HG03442 (cell line): Measurements from ENCODE around the gene TOX3.

Experiments
- ATAC-seq: cut with Tn5 transposase; IDR thresholded peaks from one replicate; pipeline ENCODE4 v1.9.1; 2021; ENCODE audit warnings: mild to moderate bottlenecking, moderate library complexity; ENCODE audit not compliant: unreplicated experiment

TOX3 gene

DNA sequence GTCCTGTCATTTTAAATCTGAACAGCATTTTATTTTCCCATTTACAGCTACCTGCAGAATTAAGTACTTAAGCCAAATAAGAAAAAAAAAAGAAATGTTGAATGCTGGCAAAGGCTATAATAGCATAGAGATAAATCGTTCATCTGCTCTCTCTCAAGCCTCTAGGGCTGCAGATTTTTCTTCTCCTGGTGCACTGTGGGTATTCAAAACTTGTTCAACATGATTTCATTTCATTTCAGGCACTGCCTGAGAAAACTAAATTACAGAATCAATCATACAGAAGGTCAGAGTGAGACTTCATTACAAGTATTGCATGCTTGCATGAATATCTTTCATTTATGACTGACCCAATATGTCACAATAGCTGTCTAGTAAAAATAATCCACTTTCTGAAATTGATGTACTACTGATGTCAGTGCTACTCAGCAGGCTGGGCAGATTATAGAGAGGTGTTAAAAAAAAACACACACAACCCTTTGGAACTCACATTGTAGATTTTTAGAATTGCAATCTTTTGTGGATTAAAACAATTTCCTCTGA lies 86.2 kb downstream of the TOX3 start:
- no peak for ATAC-seq

DNA sequence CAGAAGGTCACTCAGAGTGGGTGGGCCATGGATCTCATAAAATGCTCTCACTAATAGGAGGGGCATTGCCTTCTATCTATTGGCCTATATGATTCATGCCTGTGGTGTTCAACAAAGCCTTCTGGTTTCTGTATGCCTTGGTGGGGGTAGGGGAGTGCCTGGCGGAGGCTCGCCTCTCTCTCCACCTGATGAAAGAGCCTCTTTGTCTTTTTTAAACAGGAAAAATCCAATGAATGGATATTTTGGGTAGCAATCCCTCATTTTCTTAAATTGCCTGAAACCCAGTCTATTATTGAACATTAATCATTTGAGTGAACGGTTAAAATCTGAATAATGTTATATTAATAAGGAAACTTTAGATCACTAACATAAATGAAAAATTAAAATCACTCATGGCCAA lies 90.6 kb downstream of the TOX3 start:
- ATAC-seq: no peak

DNA sequence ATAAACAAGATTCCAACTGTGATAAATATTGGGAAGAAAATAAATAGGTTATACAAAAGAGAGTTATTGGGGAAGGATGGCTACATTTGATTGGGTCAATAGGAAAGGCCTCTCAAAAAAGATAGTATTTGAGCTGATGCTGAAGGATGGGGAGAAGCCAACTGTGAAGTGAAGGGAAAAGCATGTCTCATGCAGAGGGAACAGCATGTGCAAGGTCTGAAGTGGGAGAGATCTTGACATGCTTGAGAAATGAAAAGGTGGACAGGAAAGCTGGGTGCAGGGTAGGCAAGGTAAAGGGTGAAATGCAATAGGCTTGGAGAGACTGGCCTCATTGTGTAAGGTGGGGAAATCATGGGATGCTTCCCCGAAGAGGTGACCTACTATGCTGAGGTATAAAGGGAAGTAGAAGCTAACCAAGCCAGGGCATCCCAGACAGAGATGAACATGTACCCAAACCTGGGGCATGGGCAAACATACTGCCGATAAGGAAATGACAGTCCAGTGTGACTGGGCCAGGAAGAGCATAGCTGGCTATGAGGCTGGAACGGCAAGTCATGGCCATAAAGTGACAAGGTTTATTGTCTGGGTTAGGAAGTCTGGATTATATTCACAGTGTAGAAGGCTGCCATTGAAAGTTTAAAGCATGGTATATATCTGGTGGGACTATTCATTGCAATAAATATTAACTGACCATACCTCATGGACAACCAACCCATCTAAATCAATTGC lies 91.2 kb downstream of the TOX3 start:
- ATAC-seq: no peak

DNA sequence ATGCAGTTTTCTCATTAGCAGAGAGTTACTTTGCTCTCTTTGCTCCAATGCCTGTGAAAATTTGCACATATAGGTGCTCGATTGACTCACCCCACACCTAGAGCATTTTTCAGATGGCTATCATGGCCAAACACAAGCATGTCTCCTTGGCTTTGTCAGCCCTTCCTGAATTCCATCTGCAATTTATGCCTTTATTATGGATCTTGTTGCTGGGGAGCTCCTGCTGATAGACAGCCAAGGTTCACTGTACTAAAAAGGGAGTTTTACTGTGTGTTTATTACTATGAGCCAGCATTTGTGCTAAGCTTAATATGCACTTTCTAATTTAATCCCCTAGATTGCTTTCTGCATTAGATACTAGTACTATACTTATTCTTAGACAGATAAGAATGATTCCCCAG lies 93.3 kb downstream of the TOX3 start:
- no peak for ATAC-seq

DNA sequence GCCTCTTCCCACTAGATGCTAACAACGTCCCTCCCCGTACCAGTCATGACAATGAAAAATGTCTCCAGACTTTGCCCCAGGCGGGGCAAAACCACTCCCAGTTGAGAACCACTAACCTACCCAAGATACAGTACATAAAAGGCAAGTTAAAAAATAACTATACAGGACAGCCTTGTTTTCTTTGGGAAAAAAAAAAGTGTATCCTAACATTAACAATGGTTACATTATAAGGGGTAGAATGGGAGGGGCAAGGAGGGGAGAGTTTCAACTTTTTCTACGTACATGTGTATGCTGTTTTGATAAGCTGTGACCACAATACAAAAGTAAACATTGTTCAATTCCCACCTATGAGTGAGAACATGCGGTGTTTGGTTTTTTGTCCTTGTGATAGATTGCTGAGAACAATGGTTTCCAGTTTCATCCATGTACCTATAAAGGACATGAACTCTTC lies 94.9 kb downstream of the TOX3 start:
- ATAC-seq: no peak

DNA sequence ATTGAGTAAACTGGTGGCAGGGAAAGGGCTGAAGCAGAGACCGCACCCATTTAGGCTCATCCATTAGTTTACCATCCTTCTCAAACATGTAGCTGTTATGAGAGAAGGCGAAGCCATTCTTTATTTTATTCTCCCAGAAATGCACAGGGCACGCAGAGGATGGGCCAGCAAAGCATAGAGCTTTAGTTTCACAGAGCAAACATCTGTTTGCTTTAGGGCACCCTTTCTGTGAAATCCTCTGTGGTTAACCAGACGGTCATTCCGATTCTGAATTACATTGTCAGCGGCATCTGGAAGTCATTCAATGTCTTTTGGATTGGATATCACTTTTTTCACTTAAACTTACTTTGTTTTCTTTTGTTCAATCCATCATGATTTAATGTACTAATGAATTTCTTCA lies 96.0 kb downstream of the TOX3 start:
- no peak for ATAC-seq

DNA sequence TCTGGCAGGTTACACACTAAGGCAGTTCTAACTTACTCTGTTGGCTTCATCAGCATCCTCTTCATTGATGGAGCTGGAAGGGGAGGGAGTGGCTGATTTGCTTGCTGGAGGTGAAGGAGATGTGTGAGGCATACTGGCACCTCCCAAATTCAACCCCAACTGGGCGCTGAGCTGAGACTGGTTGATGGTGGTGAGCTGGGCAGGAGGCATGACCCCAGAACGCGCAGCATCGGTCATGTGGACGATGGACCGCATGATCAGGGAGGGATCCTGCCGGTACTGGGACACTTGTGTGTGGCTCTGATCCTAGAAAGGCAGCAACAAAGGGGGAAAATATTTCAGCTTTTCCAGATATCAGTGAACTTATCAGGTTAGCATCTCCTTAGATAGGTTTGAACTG lies 96.7 kb downstream of the TOX3 start:
- no peak for ATAC-seq

DNA sequence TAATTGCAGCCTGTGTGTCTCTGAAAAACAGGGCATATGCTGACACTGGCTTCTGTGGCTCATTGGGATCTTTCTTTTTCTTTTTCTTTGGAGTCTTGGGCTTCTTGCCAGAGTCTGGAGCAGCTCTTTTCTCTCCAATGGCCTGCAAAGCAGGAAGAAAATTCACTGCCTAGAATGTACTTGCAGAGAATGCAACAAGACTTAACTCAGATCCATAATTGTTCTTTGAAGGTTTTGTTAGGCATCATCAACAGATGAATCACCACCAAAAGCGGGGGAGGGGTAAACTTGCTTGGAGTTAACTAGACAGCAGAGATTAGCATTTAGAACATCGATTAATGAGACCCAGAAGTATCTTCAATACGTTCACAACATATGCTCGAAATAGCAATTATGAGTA lies 100.9 kb downstream of the TOX3 start:
- ATAC-seq: no peak

DNA sequence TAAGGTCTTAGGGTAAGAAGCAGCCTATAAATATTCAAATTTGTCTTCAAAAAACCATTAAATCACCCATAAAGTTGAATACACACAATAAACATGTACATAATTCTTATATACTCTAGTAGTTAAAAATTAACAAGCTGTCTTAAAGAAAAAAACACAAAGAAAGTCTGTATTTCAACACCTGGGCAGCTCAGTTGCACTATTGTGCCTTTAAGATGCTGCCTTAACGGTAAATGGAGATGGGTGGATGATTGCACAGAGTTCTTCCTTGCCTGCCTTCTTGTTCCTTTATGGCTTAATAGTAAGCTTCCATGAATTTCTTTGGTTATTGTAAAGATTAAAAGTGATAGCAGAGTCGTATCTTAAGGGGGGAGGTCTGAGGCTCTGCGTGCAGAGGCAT lies 105.1 kb downstream of the TOX3 start:
- ATAC-seq: no peak

DNA sequence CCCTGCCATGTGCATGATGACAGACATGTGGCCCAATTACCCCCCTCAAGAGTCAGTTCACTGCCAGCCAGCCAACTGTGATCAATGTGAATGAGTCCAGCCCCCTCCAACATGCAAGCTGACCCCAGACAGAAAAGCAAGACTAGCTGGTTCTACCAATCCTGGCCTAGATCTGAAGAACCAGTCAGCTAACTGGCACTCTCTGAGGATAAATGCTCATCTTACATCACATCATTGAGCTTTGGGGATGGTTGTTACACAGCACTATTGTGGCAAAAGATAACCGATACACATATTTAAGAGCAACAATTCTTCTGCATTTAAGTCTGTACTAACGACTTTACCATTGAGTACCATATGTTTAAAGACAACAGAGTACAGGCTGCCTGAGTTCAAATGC lies 106.7 kb downstream of the TOX3 start:
- no peak for ATAC-seq

DNA sequence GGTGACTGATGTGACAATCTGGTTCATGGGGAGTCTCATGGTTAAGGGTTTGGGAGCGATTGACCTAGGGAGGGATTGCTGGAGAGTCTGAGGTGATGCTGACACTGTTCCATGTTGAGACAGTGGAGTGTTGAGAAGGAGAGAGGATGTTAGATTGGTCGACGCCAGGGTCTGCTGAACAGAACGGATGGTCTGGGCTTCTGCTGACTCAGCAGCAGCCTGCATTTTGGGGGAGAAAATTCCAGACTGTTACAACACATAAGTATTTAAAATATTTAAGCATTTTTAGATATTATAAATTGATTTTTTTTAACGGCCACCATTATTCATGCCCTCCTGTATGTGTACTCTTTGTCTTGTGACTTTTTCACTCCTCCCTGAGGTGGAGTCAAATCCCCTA lies 107.2 kb downstream of the TOX3 start:
- no peak for ATAC-seq

DNA sequence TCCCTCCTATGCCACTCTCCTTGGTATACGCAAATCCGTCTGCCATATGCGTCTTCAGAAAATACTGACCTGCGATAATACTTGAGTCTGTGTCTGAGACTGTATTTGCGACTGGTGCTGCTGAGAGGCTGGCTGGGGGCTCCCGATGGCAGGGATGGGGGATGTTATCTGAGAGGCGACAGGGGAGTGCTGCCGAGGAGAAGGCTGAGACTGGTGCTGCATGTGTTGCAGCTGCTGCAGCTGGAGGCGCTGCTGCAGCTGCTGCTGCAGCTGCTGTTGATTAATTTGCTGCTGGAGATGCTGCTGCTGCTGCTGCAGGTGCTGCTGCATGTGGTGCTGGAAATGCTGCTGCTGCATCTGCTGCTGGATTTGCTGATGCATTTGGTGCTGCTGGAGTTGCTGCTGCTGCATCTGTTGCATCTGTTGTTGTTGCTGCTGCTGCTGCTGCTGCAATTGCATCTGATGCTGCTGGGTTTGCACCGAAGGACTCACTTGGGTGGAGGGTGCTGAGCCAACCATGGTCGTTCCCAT lies 107.7 kb downstream of the TOX3 start:
- ATAC-seq: no peak

DNA sequence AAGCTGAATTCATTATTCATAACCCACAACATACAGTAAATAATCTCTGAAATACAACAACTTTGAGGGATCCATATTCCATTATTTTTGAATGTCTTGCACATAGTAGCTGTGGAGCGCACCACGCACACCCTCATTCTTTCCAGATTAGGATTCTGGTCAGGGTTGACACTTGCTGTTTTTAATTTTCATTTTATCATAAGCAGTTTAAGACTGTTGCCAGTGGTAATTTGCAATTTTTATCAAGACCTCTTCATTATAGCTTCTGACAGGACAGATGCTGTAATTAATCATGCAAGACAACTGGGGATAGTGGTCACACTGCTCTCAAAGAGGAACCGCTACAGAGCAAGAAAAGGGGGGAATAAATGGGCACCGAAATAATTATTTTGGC lies 109.7 kb downstream of the TOX3 start:
- ATAC-seq: no peak

DNA sequence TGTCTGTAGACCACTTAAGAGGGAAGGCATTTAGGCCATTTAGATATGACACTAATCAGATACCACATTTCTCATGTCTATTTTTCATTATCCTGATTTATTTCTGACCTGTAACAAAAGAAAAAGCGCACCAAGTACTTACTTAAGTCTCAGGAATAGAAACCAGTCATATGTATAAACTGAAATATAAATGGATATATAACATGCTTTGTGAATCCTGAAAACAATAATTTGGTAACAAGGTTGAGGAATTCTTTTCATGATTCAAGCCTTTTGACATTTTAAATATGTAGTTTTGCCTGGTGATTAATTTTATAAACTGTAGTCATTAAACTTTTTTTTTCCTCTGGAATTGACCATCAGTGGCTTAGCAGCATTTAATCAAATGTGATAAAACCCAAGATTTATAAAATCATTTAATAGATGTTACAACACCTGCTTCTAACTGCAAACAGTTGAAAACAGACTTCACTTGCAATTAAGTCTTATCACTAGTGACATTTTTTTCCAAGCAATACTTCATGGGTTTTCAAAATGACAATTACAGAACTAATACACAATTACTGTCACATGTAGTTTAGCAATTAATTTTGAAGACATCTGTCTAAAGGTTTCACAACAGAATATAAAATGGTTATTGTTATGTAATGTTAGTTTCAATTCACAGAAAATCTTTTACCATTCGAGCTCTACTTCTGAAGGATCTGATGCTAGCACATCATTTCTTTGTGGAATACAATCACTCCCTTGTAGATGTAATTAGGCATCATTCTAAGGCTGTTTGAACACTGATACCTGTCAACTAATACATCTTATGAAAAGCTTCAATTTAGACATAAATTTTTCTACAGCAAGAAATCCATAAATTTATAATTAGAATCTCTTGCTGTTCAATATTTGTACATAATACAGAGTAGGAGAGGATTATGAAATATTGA lies 110.3 kb downstream of the TOX3 start:
- no peak for ATAC-seq

DNA sequence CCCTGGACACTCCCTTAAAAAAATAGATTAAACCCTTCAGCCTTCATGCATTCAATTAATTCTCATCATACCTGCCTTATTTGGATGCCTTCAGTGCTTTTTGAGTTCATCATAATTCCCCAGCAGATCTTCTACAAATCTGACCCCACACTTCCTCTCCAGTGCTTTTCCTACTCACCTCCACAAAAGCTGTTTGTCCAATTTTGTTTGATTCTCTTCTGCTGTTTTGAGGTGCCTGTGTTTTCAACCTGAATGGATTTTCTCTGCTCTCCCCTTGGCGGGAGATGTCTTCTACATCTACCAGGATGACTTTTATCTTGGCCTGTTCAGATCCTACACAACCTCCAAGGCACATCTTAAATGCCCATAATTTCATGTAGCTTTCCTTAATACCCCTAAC lies 112.7 kb downstream of the TOX3 start:
- ATAC-seq: no peak

DNA sequence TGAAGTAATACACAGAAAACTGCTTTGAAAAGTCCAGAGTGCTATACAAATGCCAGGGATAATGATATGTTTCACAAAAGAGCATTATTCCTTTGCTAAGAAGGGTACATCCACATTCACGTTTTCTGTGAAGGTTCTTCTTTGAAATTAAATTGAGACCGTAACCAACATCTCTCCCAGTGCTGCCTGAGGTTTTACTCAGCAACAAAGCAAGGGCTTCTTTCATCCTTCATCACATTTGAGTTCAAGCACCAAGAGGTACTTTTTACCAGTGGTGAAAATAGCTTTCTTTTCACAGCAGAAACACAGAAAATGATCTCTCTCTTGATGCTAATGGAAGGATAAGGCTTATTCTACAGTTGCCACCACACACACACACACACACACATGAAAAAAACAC lies 113.3 kb downstream of the TOX3 start:
- ATAC-seq: no peak

DNA sequence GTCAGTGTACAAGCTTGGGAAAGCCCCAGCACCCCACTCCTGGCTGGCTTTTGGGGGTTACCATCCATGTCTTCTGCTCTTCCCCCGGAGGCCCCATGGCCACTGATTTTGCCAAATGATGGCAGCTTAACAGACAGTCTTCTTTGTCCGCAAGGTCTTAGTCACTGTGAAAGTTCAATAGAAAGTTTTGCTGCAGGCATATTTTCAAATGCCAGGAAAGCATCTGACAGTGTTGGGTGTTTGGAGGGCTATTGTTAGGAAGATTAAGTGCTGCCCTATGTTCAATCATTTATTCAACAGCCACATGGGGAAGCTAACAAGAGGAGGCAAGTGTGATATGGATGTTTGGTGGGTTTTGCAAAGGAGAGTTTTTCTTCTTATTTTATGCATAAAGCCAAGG lies 122.4 kb downstream of the TOX3 start:
- no peak for ATAC-seq

DNA sequence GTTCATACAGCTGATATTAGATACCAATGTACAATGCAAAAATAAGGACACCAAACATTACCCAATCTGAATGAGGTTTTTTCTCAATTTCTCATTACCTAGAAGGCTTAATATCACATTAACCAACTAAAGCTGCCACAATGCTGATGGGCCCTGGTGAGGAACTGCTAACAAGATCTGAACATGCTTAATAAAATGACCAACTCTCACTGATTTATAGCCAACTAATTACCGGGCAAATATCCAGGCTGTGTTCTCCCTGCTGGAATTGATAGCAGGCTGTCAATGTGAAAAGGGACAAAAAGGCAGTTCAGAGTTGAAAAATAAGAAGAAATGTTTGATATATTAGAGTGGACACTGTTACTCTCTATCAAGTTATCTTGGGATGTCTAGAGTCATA lies 124.6 kb downstream of the TOX3 start:
- no peak for ATAC-seq

DNA sequence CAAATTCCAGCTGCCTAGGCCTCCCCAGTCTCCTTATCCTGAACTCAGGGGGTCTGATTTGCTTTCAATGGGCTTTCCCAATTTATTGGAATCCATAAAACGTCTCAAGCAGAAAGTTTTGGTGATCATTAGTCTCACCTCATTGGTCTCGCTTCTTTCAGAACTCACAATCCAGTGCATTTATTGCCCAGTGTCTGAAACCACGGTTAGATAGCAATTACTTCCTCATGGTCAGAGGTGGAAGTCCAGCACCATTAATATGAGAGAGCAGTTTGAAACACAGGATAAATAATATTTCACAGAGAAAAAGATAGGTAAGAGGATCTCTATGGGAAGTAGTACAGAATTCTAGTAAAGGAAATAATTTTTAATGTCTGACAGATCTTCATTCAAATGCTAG lies 128.7 kb downstream of the TOX3 start:
- ATAC-seq: no peak

DNA sequence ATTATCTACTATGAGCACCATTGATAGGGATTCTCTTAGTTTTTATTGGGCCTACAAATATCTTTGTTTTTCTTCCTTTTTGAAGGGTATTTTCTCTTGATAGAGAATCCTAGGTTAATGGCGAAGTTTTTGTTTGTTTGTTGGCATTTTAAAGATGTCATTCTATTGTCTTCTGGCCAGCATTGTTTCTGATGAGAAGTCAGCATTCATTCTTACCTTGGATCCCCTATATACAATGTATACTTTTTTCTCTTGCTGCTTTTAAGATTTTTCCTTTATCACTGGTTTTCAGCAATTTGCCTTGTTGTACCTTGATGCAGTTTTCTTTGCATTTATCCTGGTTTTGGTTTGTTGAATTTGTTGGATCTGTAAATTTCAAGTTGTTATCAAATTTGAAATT lies 130.1 kb downstream of the TOX3 start:
- ATAC-seq: no peak

DNA sequence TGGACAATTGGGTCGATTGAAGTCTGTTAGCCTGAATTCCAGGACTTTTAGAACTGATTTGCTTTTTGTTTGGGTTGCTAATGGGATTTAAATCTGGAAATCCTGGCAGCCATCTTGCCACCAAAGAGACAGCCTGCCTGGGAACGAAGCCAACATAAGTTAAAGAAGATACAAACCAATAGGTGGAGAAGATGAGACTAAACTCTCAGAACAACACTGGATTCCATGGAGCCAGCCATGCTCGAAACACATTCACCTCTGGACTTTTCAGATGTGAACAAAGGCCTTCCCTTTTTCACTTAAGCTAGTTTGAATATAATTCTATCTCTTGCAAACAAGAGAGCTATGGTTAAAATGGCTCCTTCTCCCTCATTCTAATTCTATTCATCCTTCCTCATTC lies 135.9 kb downstream of the TOX3 start:
- ATAC-seq: no peak
